Panc1 (cell line): ENCODE measurements around the gene EEF1A2. TPM values are rescaled to one million over a fixed set of nuclear protein-coding genes. Genes with fewer than 3 reads are reported as not detected.

ENCODE experiments used
- ATAC-seq: fragments of 200-7000 bp; cut with Tn5 transposase; 2 replicates; pipeline ENCODE4 v1.9.1; 2020; ENCODE audit warnings: mild to moderate bottlenecking, moderate library complexity
- BruUV-seq: library from RNA; stranded (reverse); fragments of 400-500 nt; replicated peaks from 2 replicates; lab custom pipeline; 2021; lab: Mats Ljungman, UMichigan
- CTCF ChIA-PET: fragments of 300-600 bp; sonication (Branson Sonifier 250); formaldehyde crosslinking; loops from one replicate; lab custom pipeline; 2022; ENCODE audit warnings: antibody characterized with exemption; lab: Charles Lee
- POLR2A ChIA-PET: fragments of 300-600 bp; sonication (Branson Sonifier 250); formaldehyde crosslinking; loops from one replicate; lab custom pipeline; 2022; ENCODE audit warnings: antibody characterized with exemption; lab: Charles Lee
- DNase-seq: peaks from one replicate; pipeline ENCODE4 v3.0.0-alpha.2; 2010; ENCODE audit warnings: low read depth, low spot score
- H3K27ac ChIP-seq: 2 replicates; pipeline ENCODE4 v1.5.1; 2011; ENCODE audit warnings: mild to moderate bottlenecking, low read length, inconsistent platforms
- H3K27me3 ChIP-seq: fragments of 200-500 bp; sonication (Bioruptor generic); 2 replicates; pipeline ENCODE4 v1.6.0; 2014; ENCODE audit warnings: low read length, inconsistent platforms; ENCODE audit not compliant: control insufficient read depth, insufficient read depth
- H3K36me3 ChIP-seq: fragments of 200-500 bp; sonication (Bioruptor generic); 2 replicates; pipeline ENCODE4 v1.5.1; 2014; ENCODE audit warnings: inconsistent platforms, mild to moderate bottlenecking, low read length, moderate library complexity; ENCODE audit not compliant: control insufficient read depth, insufficient read depth
- H3K4me1 ChIP-seq: 2 replicates; pipeline ENCODE4 v1.5.1; 2011; ENCODE audit warnings: inconsistent platforms, mild to moderate bottlenecking, low read length, moderate library complexity; ENCODE audit not compliant: control insufficient read depth, insufficient read depth
- H3K4me3 ChIP-seq, 2 experiments: 2 replicates each; pipeline ENCODE4 v1.5.1; 2011 to 2012; ENCODE audit warnings: low read depth in 2 of 2, low read length in 2 of 2, mild to moderate bottlenecking in 2 of 2, inconsistent platforms in 1 of 2, moderate library complexity in 1 of 2
- H3K9me3 ChIP-seq: fragments of 200-500 bp; sonication (Bioruptor generic); 2 replicates; pipeline ENCODE4 v1.5.1; 2014; ENCODE audit warnings: low read depth, mild to moderate bottlenecking, inconsistent platforms, low read length, moderate library complexity; ENCODE audit not compliant: control insufficient read depth, insufficient read depth
- CTCF ChIP-seq: fragments of 450-650 bp; IDR thresholded peaks from 2 replicates; pipeline ENCODE4 v1.5.1; 2017; ENCODE audit warnings: mild to moderate bottlenecking
- POLR2AphosphoS5 ChIP-seq: IDR thresholded peaks from 2 replicates; pipeline ENCODE4 v1.6.1; 2012; ENCODE audit warnings: mild to moderate bottlenecking, low read depth, low read length, moderate library complexity
- REST ChIP-seq, 2 experiments: IDR thresholded peaks; 2 replicates each; pipeline ENCODE4 v1.6.1; 2011 to 2012; ENCODE audit warnings: low read depth in 2 of 2, control low read depth in 1 of 2, low read length in 1 of 2, mild to moderate bottlenecking in 1 of 2, moderate library complexity in 1 of 2; ENCODE audit not compliant: insufficient read depth in 1 of 2
- SIN3A ChIP-seq: IDR thresholded peaks from 2 replicates; pipeline ENCODE4 v1.6.1; 2012; ENCODE audit warnings: low read depth, mild to moderate bottlenecking, low read length, moderate library complexity, borderline replicate concordance; ENCODE audit not compliant: insufficient read depth
- TCF7L2 ChIP-seq: IDR thresholded peaks from 2 replicates; pipeline ENCODE4 v1.6.1; 2011; ENCODE audit warnings: mild to moderate bottlenecking, low read depth, low read length, inconsistent platforms
- in situ Hi-C: cut with HindIII; loops from 2 replicates; pipeline ENCODE4 v1.10.0; 2016; ENCODE audit warnings: low sequenced_read_pairs, low pct_unique_long_range_greater_than_20kb
- intact Hi-C: fragments of 100-400 bp; cut with micrococcal nuclease; formaldehyde crosslinking; loops from one replicate; pipeline ENCODE4 v1.10.0; 2022; ENCODE audit not compliant: unreplicated experiment
- total RNA-seq: library from RNA; stranded (reverse); gene quantifications from one replicate; pipeline ENCODE4 v1.2.1, GENCODE V29; 2021; ENCODE audit not compliant: unreplicated experiment

Gene EEF1A2
- total RNA-seq, 1 experiment from 2014 or later, result 178 TPM

DNA sequence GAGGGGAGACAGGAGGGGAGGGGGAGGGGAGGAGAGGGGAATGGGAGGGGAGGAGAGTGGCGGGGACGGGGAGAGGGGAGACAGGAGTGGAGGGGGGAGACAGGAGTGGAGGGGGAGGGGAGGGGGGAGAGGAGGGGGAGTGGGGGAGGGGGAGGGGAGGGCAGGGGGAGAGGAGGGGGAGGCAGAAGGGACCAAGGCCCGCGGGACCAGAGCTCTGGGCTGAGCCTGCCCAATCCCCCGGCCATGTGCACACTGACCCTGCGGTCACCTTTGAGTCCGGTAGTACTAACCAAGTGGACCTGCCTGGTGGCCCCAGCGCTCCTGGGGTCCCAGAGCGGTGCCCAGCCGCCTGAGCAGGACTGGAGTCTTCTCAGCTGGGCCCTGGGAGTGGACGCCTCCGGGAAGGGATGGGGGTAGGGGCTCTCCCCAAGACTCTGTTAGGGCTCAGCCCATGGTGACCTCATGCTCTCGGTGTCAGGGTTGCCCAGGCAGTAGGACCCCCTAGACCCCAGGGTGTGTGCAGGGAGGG lies 26.0 kb downstream of the EEF1A2 start:
- DNase-seq, result no peak
- in situ Hi-C loops, result no loop called here
- 0 out of 2 replicates have a peak overlapping the region, but pooled peaks have one; percentile 23 for H3K27ac ChIP-seq
- no peaks in the 10 kb centered on the region for H3K9me3 ChIP-seq
- no peak for ATAC-seq
- H3K36me3 ChIP-seq, result no peaks in the 10 kb centered on the region; the same call in 1 of the 2 replicates
- H3K4me1 ChIP-seq, result peaks cover 13% of the 10 kb centered on the region
- ChIA-PET POLR2A (no interaction called here), CTCF (no interaction called here)
- intact Hi-C loops, result no loop called here
- H3K4me3 ChIP-seq, result no peak overlapping the region
- no peaks in the 10 kb centered on the region for H3K27me3 ChIP-seq
- BruUV-seq, result no TSS peak
- no peak for TF ChIP-seq CTCF
- TF ChIP-seq SIN3A, result no peak
- no peak for TF ChIP-seq REST (IDR thresholded peaks at IDR 0.05; ENCODE audit: insufficient read depth in 1 of 2, low read depth in 2 of 2, low read length in 1 of 2)
- TF ChIP-seq POLR2AphosphoS5, result no peak
- TF ChIP-seq TCF7L2, result no peak

GRCh38 chr20:63471981-63472831 lies 26.7 kb downstream of the EEF1A2 start, which contains the start of gene KCNQ2:
Gene KCNQ2, minus strand, starts transcription at chr20:63472655. Its CDS starts 192 bp downstream, at chr20:63472463.
- Histone ChIP-seq H3K9me3 (no peaks in the 10 kb centered on the region), H3K27me3 (no peaks in the 10 kb centered on the region), H3K4me3 (peak within 1 kb of the TSS; percentile 47 to 48), H3K4me1 (peaks cover 13% of the 10 kb centered on the region), H3K36me3 (no peaks in the 10 kb centered on the region; the same call in 1 of the 2 replicates), H3K27ac (0 out of 2 replicates have a peak within 1 kb of the TSS, but pooled peaks have one; percentile 23)
- BruUV-seq, result no TSS peak
- TF ChIP-seq TCF7L2, result no peak
- no peak for DNase-seq
- in situ Hi-C loops (no loop called here), intact Hi-C loops (no loop called here)
- CTCF ChIA-PET, result no interaction called here
- POLR2A ChIA-PET, result no interaction called here
- ATAC-seq, result peak; percentile 68

GRCh38 chr20:63471717-63471980 lies 27.2 kb downstream of the EEF1A2 start:
- ChIA-PET CTCF (no interaction called here), POLR2A (no interaction called here)
- H3K27ac ChIP-seq, result no peak overlapping the region
- intact Hi-C loops, result no loop called here
- ATAC-seq, result peak; percentile 22; the same call in 1 of the 2 replicates
- peaks cover 13% of the 10 kb centered on the region for H3K4me1 ChIP-seq
- H3K4me3 ChIP-seq, result peak overlapping the region; percentile 47 to 48
- no peaks in the 10 kb centered on the region for H3K9me3 ChIP-seq
- no peaks in the 10 kb centered on the region for H3K27me3 ChIP-seq
- TF ChIP-seq TCF7L2, result no peak
- TF ChIP-seq POLR2AphosphoS5, result no peak
- no peak for TF ChIP-seq REST (IDR thresholded peaks at IDR 0.05; ENCODE audit: insufficient read depth in 1 of 2, low read depth in 2 of 2, low read length in 1 of 2)
- TF ChIP-seq CTCF, result no peak
- no peak for TF ChIP-seq SIN3A
- no peak for DNase-seq
- no peaks in the 10 kb centered on the region; the same call in 1 of the 2 replicates for H3K36me3 ChIP-seq
- BruUV-seq, result no TSS peak
- in situ Hi-C loops, result no loop called here
